Epidermal melanocyte (primary cell): ENCODE measurements around the gene LHX6.

ENCODE experiments used
- DNase-seq: peaks from one replicate; pipeline ENCODE4 v3.0.0; 2011; ENCODE audit warnings: low spot score; ENCODE audit not compliant: insufficient read length

The LHX6 gene

DNA sequence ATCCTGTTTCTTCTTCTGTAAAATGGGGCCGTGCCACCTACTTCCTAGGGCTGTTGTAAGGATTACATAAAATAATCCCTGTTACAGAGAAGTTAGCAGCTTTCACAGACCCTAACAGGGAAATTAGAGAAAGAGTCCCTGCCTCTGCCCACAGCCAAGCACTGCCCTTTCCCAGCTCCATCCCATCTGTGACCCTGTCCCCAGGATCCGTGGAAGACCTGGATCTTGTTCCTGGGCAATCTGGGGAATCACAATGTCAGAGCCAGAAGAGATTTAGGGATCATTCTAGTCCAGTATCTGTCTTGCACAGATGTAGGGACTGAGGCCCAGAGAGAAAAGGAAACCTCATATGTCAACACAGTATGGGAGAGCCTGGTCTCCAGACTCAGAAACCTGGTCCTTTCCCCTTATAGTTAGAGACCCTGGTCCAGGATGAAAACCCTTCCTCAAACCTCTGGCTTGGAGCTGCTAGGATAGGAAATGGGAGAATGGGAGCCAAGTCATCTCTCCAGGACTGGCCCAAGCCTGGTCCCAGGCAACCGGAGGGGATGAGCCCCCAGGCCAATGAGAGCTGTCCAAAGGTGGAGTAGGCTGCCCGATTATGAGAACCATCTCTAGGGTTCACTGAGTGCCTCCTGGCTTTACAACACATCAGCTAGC is 12.5 kb downstream of the LHX6 start:
- DNase-seq = no peak

DNA sequence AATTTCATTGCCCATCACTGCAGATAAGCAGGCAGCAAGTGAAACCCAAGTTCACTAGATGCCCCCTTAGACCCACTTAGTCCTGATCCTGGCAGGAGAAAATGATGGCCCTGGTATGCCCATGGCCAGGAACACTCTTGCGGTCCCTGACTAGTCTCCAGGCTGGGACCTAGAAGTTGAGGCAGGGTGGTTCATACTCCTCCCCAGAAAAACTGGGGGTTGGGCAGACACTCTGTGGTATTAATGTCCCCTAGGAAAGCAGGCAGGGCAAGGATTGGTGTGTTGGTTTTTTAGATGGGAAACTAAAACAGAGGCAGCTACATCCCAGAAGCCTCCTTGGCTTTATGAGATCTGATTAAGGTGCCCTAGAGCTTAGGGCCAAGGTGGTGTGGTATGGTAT is 13.1 kb downstream of the LHX6 start:
- DNase-seq = no peak

DNA sequence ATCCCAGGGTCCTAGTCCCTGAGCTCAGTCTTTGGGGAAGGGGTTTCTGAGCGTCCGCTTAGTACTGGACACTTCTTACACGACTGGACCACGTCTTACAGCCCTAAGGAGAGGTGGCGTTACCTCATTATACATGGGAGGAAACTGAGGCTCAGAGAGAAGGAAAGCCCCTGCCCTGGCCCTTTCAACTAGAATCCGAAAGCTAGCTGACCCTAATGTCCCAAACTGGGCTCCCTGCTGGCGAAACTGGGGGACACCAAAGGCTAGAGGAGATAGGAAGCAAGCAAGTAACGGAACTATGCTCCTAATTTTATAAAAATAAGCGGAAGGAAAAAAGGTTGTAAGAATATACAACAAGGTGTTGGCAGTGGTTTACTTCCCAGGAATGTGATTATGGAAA is 14.2 kb downstream of the LHX6 start:
- no peak for DNase-seq

DNA sequence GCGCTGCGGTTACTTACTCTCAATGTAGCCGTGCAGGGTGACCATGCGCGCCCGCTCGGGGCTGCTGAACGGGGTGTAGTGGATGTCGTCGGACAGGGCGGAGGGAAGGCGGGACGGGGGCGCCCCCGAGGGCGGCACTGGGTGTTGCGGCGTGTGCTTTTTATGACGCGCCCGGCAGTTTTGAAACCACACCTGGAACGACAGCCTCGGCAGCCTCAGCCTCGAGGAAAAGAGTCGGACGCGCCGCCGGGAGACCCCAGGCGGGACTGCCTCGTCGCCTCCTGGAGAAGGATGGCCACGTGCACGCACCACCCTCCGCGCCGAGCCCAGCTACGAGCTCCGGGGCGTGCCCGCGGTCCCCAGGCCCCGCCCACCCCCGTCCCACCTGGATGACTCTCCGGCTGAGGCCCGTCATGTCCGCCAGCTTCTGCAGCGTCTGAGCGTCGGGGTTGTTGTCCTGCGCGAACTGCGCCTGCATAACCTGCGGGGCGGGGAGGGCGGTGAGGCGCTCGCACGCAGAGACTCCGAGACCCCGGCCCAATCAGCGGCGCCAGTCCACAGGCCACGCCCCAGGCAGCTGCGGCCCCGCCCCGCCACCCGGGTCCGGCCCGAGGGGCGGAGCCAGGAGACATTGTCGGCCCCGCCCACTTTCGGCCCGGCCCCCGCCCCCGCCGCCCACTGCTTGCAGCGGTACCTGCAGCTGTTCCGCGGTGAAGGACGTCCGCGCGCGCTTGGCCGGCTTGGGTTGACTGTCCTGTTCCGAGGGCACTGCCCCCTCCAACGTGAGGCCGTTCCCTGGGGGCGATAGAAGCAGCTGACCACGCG is 15.0 kb downstream of the LHX6 start:
- no peak for DNase-seq

DNA sequence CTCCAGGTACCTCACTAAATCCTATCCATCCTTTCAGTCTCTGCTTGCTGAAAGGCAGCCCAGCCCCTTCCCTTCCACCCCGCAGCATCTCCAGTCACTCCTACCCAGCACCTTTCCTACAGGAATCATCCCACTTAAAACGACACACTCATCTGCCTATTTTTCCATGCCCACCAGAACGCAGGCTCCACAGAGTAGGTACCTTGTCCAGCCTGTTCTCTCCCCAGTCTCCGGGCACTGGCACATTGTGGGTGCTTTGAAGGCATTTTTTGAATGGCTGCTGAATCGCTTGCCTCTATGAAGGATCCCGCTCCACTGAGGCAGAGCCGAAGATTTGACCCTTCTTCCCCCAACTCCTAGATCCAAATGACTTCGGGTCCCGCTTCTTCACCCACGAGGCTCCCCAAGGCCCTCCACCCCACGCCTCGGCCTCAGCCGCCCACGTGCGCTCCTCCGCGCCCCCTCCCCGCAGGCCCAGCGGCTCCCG is 15.6 kb downstream of the LHX6 start:
- no peak for DNase-seq

DNA sequence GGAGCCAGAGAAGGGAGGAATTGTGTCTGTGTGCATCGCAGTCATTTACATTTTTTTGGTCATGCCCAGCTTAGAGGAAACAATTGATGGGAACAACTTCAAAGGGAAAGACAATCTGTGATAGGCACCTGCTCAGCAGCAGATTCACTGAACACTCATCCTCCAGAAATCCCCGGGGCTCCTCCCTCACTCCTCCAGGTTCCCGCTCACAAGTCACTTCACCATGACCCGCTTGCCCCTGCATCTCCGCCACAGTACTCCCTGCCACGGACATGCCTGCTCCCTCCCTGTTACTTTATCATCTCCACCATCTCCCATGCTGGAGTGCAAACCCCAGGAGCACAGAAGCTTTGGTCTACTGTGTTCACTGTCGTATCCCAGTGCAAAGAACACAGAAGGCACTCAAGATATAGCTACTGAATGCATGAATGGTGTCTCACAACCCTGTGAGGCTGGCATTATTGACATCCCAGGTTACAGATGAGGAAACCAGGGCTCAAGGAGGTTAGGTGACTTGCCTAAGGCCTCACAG is 16.2 kb downstream of the LHX6 start:
- DNase-seq = no peak

DNA sequence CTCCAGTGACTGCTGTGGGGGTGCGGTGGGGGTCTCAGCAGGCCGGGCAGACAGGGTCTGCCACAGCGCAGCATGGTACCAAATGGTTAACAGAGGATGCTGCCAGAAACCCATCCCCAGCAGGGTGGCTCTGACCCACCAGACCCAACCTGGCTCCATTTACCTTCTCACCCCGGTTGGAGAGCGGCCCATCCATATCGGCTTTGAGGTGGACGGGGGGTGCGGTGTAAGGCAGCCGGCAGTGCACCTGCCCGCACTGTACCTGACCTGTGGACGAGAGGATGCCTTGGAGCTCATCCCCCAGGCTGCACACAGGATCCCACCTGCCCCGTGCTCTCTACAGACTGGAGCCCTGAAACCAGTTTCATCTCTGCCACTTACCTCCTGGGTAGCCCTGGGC is 19.3 kb downstream of the LHX6 start:
- no peak for DNase-seq

DNA sequence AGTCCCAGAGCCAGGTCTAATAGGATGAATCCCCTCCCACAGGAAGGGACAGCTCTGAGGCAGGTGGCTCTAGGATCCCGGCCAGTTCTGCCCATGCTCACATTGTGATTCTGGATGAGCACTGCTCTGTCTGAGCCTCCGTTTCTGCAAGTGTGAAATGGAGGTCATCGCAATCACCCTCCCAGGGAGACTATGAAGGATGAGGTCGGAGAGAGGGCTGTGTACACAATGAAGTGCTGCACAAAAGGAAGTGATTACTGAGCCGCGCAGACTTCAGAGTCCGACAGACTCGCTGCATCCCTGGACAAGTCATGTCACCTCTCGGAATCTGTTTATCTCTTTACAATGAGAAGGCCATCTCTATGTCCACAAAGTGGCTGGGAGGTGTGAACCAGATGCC is 21.7 kb downstream of the LHX6 start:
- DNase-seq = no peak

DNA sequence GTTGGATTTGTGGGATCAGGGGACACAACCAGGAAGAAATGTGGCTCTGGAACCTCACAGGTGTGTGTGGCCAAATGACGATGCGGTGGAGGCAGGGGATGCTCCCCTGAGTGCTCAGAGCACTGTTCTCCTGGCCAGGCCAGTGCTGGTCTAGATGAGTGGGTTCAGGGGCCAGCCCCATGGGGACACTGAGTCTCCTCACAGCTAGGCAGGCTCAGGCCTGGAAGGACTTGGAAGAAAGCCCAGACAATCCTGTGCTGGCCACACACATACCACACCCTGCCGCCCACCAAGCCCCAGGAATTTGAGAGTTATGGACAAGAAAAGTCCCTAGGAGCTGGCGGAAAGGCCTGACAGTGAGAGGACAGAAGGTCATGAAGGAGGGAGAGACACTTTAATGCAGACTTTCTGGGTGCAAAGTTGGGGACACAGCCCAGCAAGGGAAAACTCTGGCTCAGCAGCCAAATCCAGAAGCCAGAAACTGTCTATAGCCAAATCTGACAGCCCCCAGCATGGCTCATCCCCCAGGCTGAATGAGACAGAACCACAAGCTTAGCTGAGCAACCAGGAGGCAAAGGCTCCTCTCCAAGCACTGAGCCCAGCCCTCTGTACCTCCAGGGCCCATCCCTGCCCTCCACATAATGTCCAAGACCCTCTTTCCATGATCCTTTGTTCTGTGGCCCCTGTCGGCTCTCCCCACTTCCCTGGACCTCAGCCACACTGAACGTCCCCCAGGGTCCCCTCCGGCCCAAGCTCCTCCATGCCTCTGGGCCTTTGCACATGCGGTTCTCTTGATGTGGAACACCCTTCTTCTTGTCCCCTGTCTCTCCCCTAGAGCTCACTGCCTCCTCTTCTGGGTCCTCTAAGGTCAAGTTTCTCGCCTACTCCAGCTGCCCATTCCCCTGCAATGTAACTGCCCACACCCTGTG is 22.4 kb downstream of the LHX6 start:
- DNase-seq = no peak

DNA sequence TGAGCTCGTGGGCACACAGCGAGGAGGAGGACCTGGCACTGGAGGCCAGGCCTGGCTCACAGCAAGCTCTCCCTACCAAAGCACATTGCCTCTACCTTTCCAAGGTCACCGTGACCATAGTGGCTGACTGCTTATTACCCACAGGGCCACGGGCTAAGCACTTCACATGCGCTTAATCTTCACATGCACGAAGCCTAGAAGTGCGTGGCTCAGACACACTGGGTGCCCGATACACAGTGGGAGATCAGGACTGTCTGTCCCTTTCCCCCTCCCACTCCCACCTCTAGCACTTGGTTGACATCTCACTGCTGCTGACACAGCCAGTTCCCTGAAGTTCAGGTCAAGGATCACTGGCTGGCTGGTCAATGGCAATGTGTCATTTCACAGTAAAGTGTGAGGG is 23.6 kb downstream of the LHX6 start:
- DNase-seq = no peak

DNA sequence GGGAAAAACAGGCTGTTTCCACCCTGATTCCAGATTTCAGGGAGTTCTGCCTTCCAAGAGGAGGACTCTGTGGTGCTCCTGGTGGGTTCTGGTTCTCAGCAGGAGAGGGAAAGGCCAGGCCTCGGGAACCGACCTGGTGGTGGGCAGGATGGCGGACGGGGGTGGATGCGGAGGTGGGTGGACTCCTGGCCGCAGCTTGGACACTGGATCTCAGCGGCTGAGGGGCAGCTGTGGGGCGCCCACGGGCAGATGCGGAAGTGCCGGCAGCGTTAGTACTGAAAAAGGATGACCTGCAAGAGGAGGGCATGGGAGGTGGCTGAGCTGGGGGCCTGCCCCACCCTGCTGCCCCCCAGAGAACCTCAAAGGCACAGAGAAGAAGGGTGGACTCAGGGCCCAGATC is 24.3 kb downstream of the LHX6 start:
- no peak for DNase-seq

DNA sequence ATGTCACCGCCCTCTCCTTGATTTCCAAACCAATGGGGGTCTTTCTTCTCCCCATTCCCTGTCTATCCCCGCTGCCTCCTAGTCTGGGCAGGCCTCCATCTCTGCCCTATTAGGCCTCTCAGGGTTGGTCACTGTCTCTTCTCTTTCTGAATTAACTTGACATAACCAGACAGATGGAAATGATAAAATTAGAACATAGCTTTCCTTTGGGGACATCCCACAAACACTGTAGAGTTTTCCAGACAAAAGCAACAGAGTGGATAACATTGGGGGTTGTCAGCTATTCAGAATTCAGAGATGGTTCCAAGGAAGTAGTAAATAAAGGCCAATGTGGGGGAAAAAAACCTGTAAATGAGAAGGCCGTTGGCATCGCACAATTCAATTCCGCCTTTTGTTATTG is 24.7 kb downstream of the LHX6 start:
- no peak for DNase-seq

DNA sequence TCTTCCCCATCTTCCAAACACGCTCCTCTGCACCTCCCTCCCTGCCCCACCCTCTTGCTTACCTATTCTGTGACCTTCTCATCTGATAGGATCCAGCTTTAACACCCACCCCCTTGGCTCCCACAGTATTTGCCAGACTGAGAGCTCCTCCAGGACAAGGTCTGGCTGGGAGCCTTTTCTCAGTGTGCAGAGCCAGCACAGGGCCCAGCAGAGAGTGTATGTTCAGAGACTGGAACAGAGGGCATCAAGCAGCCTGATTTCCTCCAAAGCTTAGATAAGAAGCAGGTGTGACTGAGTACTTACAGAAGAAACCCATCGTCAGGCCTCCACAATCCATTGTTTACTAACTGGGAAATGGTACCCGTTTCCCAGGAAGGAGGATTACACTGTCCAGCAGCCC is 26.6 kb downstream of the LHX6 start:
- no peak for DNase-seq

DNA sequence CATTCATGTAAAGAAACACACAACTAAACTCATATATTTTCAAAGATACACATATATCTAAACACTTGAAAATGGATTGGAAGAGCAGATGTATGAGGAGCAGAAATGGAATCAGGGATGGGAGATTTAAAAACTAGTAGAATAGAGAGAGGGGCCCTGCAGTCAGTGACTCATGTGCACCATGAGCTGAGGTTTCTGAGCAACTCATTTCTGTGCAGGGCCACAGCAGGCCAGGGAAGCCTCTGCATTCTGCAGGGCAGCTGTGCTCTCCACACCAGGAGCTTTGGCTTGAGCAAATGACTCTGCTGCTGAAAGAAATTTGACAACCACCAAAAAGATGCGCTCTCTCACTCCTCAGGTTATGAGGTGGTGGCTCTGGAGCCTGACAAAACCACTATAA is 27.1 kb downstream of the LHX6 start:
- no peak for DNase-seq

DNA sequence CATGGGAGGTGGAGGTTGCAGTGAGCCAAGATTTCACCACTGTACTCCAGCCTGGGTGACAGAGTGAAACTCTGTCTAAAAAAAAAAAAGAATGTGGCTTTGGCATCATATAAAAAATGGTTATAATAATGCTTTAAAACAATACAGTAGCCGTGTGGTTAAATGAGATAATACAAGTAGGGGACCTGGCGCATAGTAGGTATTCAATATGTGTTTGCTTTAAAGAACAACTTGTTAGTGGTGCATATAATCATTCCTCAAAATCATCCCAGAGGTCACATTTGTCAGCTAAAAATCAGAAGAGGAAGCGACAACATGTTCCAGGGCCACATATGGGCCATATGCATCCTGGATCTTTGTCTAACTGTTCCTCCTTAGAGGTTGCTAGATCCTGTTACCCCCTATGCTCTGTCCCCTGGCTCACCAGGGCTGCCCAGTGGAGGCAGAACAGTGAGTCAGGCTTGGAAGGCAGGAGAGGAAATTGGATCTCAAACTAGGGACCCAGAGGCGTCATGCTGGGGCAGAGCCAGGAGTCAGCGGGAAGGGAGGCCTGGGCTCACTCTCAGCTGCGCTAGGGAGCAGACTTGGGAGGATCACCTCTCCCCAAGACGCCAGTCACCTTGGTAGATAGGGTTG is 27.7 kb downstream of the LHX6 start:
- DNase-seq = no peak

DNA sequence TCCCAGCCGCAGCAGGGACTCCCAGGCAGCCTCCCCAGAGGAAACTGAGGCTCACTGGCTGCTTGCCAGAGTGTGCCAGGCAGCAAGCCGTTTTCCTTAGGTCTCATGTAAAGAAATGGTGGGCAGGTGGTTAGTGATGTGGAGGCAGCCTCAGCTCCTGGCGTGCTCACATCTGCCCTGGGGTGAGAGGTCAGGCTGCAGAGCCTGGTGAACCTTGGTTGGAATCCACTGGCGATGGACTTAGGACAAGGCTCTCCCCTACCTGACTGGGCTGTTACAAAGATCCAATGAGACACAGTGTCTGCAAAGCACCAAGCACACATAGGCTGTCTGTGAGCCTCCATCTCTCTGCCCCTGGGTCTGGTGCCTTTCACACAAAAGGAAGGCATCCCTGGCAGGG is 30.9 kb downstream of the LHX6 start:
- no peak for DNase-seq

DNA sequence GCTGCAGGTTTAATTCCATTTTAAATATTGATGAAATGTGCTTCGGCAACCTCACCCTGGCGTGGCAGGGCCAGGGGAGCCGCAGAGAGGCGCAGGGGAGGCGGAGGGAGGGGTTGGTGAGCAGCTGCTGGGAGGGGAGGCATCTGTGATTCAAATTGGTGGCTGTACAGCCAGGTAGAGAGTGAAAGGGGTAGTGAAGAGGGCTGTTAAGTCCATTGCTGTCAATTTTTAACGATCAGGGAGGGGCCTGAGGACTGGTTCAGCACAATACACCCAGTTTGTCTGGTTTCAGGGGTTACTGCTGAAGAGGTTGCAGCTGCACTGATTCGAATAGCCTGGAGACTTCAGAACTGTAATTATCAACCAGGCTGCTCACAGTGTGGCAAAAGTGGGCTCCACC is 31.3 kb downstream of the LHX6 start:
- DNase-seq = no peak

DNA sequence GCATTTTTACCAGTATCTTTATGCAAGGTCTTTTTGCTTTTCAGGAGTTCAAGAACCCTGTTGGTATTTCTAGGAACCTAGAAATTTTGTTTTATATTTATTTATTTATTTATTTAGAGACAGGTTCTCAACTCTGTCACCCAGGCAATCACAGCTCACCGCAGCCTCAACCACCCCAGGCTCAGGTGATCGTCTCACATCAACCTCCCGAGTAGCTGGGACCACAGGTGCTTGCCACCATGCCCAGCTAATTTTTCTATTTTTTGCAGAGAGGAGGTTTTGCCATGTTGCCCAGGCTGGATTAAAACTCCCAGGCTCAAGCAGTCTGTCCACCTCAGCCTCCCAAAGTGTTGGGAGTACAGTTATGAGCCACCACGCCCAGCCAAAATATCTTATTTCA is 32.9 kb downstream of the LHX6 start:
- no peak for DNase-seq

DNA sequence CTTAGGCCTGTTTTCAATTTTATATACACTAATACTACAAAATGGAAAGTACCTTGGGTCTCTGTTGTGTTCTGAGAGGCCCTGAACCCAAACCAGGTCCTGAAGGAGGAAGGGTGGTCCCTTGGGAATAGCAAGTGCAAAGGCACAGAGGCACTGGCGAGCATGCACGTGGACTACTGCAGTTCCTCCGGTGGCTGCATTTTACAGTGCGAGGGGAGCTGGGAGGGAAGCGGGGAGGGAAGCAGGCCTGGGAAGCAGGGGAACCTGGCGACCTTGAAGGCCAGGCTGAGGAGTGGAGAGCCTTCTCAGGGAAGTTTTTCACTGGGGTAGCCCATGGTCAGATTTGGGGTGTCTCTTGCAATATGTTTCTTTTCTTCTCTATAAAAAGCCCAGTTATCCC is 35.1 kb downstream of the LHX6 start:
- DNase-seq = no peak

DNA sequence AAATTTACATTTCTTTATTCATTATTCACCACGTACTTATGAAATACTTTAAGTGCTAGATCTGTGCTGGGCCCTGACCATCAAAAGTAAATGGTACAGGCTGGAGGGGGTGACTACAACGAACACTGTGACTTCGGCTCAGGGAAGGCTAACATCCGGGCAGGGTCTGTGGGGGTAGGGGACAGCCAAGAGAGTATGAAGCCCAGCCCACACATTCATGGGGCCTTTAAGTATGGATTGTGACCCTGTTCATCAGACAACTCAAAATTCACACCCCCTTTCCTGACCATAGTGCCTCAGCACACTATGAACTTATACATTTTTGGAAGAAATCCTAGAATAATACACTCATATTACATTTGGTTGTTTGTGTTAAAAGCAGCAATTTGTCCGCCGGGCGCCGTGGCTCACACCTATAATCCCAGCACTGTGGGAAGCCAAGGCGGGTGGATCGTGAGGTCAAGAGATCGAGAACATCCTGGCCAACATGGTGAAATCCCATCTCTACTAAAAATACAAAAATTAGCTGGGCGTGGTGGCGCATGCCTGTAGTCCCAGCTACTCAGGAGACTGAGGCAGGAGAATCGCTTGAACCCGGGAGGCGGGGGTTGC is 35.7 kb downstream of the LHX6 start:
- DNase-seq = no peak
